ENCODE data around the gene SLC9C1.

DNA sequence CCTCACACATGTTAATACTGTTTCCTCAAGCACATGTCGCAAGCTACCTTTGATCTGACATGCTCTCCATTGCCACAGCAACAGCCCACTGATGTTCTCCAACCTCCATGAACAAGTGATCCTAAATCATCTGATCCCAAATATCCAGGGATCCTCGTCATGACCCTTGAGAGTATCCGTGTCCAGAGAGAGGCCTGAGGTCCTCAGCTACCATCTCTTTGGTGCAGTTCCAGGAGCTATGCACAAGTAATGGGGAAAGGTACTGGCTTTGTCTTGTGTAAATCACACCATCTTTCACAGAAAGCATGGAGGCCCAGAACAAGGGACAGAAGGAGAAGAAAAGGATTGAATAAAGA is 163.4 kb downstream of the SLC9C1 start:
- TF ChIP-seq CTCF (conservative IDR thresholded peaks at IDR 0.05; ENCODE audit: low read length) (no peak), EZH2phosphoT487 (IDR thresholded peaks at IDR 0.05; ENCODE audit: borderline replicate concordance) (no peak)
